ENCODE data around the gene TSSK1B.

- TF ChIP-seq, protein P1, sequence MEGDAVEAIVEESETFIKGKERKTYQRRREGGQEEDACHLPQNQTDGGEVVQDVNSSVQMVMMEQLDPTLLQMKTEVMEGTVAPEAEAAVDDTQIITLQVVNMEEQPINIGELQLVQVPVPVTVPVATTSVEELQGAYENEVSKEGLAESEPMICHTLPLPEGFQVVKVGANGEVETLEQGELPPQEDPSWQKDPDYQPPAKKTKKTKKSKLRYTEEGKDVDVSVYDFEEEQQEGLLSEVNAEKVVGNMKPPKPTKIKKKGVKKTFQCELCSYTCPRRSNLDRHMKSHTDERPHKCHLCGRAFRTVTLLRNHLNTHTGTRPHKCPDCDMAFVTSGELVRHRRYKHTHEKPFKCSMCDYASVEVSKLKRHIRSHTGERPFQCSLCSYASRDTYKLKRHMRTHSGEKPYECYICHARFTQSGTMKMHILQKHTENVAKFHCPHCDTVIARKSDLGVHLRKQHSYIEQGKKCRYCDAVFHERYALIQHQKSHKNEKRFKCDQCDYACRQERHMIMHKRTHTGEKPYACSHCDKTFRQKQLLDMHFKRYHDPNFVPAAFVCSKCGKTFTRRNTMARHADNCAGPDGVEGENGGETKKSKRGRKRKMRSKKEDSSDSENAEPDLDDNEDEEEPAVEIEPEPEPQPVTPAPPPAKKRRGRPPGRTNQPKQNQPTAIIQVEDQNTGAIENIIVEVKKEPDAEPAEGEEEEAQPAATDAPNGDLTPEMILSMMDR (IDR thresholded peaks at IDR 0.05): no peak
- TF ChIP-seq EP300 (IDR thresholded peaks at IDR 0.05; ENCODE audit: low read depth): no peak
- TF ChIP-seq POLR2A (IDR thresholded peaks at IDR 0.05): no peak
- TF ChIP-seq POLR2AphosphoS5 (IDR thresholded peaks at IDR 0.05): no peak
Observed at GRCh38 chr5:113450929-113451328, 16.1 kb upstream of the TSSK1B start.

Measured in transverse colon (tissue), 4 donors.